ENCODE measurements around the gene EIF4G2. TPM values are rescaled to one million over a fixed set of nuclear protein-coding genes. Genes with fewer than 3 reads are reported as not detected.

The EIF4G2 gene
- total RNA-seq, 2 experiments from 2014 or later = 794 to 835 TPM

GRCh38 chr11:10807493-10808234, 1.1 kb downstream of the EIF4G2 start:
- no peaks in the 10 kb centered on the region for H3K27me3 Mint-ChIP-seq
- intact Hi-C loops (cut with micrococcal nuclease) = loop anchor here (1.0 to 5.0 kb wide), 6 partner anchors 56 to 1347 kb away; partner anchors contain the start of genes AMPD3, CTR9 and ZNF143
- DNase-seq = peak; percentile 59
- H3K27ac Mint-ChIP-seq = peak overlapping the region; percentile 98
- CTCF ChIA-PET = interaction anchor here (3.3 kb wide), 1 partner anchor 16 kb away, joined by 28 read pairs; no protein-coding TSS in a partner anchor
- POLR2A ChIA-PET = interaction anchor here (0.7 to 5.2 kb wide), 8 partner anchors 9 to 1035 kb away, joined by 3 to 156 read pairs (median 14); partner anchors contain the start of genes CTR9, RNF141, USP47 and ZBED5
- H3K36me3 Mint-ChIP-seq = peaks cover 49% of the 10 kb centered on the region
- peak overlapping the region; percentile 91 for H3K4me3 Mint-ChIP-seq
- peaks cover 55% of the 10 kb centered on the region for H3K4me1 Mint-ChIP-seq (ENCODE audit: low read depth)
- H3K9me3 Mint-ChIP-seq = no peaks in the 10 kb centered on the region

GRCh38 chr11:10806206-10806605, 2.5 kb downstream of the EIF4G2 start:
- peak overlapping the region; percentile 91 for H3K4me3 Mint-ChIP-seq
- peaks cover 65% of the 10 kb centered on the region for H3K4me1 Mint-ChIP-seq (ENCODE audit: low read depth)
- H3K27me3 Mint-ChIP-seq = no peaks in the 10 kb centered on the region
- H3K27ac Mint-ChIP-seq = peak overlapping the region; percentile 98
- peaks cover 64% of the 10 kb centered on the region for H3K36me3 Mint-ChIP-seq
- no peaks in the 10 kb centered on the region for H3K9me3 Mint-ChIP-seq
- POLR2A ChIA-PET = interaction anchor here (0.9 to 1.1 kb wide), 2 partner anchors 51 to 52 kb away, joined by 4 read pairs; no protein-coding TSS in a partner anchor
- DNase-seq = peak; percentile 36
- CTCF ChIA-PET = no interaction called here
- intact Hi-C loops (cut with micrococcal nuclease) = loop anchor here (5.0 kb wide), 1 partner anchor 126 kb away; no protein-coding TSS in a partner anchor

GRCh38 chr11:10805741-10806140, 3.0 kb downstream of the EIF4G2 start:
- no peaks in the 10 kb centered on the region for H3K27me3 Mint-ChIP-seq
- H3K9me3 Mint-ChIP-seq = no peaks in the 10 kb centered on the region
- peaks cover 68% of the 10 kb centered on the region for H3K36me3 Mint-ChIP-seq
- peak; percentile 39 for DNase-seq
- ChIA-PET POLR2A (interaction anchor here (0.9 to 1.1 kb wide), 3 partner anchors 51 to 53 kb away, joined by 4 read pairs; partner anchors contain the start of gene ZBED5), CTCF (no interaction called here)
- peaks cover 69% of the 10 kb centered on the region for H3K4me1 Mint-ChIP-seq (ENCODE audit: low read depth)
- H3K4me3 Mint-ChIP-seq = peak overlapping the region; percentile 63
- H3K27ac Mint-ChIP-seq = peak overlapping the region; percentile 92
- intact Hi-C loops (cut with micrococcal nuclease) = loop anchor here (5.0 kb wide), 1 partner anchor 127 kb away; no protein-coding TSS in a partner anchor

- Mint-ChIP-seq H3K36me3 (peaks cover 88% of the 10 kb centered on the region), H3K27ac (peak overlapping the region; percentile 92), H3K27me3 (no peaks in the 10 kb centered on the region), H3K4me1 (ENCODE audit: low read depth) (peaks cover 79% of the 10 kb centered on the region), H3K4me3 (no peak overlapping the region), H3K9me3 (no peaks in the 10 kb centered on the region)
- DNase-seq = no peak
- POLR2A ChIA-PET = interaction anchor here (0.9 to 1.5 kb wide), 3 partner anchors 8 to 55 kb away, joined by 3 to 4 read pairs (median 3); partner anchors contain the start of gene ZBED5
- intact Hi-C loops (cut with micrococcal nuclease) = no loop called here
- CTCF ChIA-PET = interaction anchor here (1.0 to 6.0 kb wide), 4 partner anchors 12 to 75 kb away, joined by 3 to 50 read pairs (median 12); no protein-coding TSS in a partner anchor
These were observed 5.0 kb downstream of the EIF4G2 start for GRCh38 chr11:10803676-10804075.

- no peaks in the 10 kb centered on the region for H3K27me3 Mint-ChIP-seq
- no peak overlapping the region for H3K4me3 Mint-ChIP-seq
- intact Hi-C loops (cut with micrococcal nuclease) = no loop called here
- ChIA-PET CTCF (interaction anchor here (0.7 to 6.0 kb wide), 5 partner anchors 9 to 961 kb away, joined by 3 to 50 read pairs (median 3); partner anchors contain the start of gene ZBED5), POLR2A (interaction anchor here (6.7 kb wide), 1 partner anchor 9 kb away, joined by 86 read pairs; the partner anchor contains the start of gene EIF4G2)
- H3K9me3 Mint-ChIP-seq = no peaks in the 10 kb centered on the region
- DNase-seq = no peak
- H3K4me1 Mint-ChIP-seq (ENCODE audit: low read depth) = peaks cover 68% of the 10 kb centered on the region
- peak overlapping the region; percentile 61 for H3K27ac Mint-ChIP-seq
- H3K36me3 Mint-ChIP-seq = peaks cover 76% of the 10 kb centered on the region
These were observed 8.4 kb downstream of the EIF4G2 start for GRCh38 chr11:10800292-10800691.

GRCh38 chr11:10798330-10798928, 10.3 kb downstream of the EIF4G2 start:
- peak; percentile 34 for DNase-seq
- no peaks in the 10 kb centered on the region for H3K9me3 Mint-ChIP-seq
- peaks cover 57% of the 10 kb centered on the region for H3K36me3 Mint-ChIP-seq
- H3K27me3 Mint-ChIP-seq = no peaks in the 10 kb centered on the region
- no peak overlapping the region for H3K4me3 Mint-ChIP-seq
- peak overlapping the region; percentile 77 for H3K27ac Mint-ChIP-seq
- intact Hi-C loops (cut with micrococcal nuclease) = loop anchor here (10.0 kb wide), 1 partner anchor 356 kb away; no protein-coding TSS in a partner anchor
- ChIA-PET CTCF (interaction anchor here (1.0 to 1.4 kb wide), 5 partner anchors 10 to 137 kb away, joined by 3 to 8 read pairs (median 5); partner anchors contain the start of genes EIF4G2 and ZBED5), POLR2A (interaction anchor here (0.6 to 6.7 kb wide), 3 partner anchors 10 to 1232 kb away, joined by 3 to 86 read pairs (median 3); partner anchors contain the start of genes EIF4G2 and ZBED5)
- H3K4me1 Mint-ChIP-seq (ENCODE audit: low read depth) = peaks cover 60% of the 10 kb centered on the region

GRCh38 chr11:10797531-10797930, 11.2 kb downstream of the EIF4G2 start:
- ChIA-PET CTCF (interaction anchor here (1.0 to 1.1 kb wide), 3 partner anchors 27 to 138 kb away, joined by 3 read pairs; no protein-coding TSS in a partner anchor), POLR2A (interaction anchor here (6.7 kb wide), 1 partner anchor 11 kb away, joined by 86 read pairs; the partner anchor contains the start of gene EIF4G2)
- Mint-ChIP-seq H3K36me3 (peaks cover 53% of the 10 kb centered on the region), H3K27me3 (peaks cover 3% of the 10 kb centered on the region), H3K27ac (no peak overlapping the region), H3K4me1 (ENCODE audit: low read depth) (peaks cover 62% of the 10 kb centered on the region), H3K4me3 (no peak overlapping the region), H3K9me3 (no peaks in the 10 kb centered on the region)
- DNase-seq = no peak
- intact Hi-C loops (cut with micrococcal nuclease) = loop anchor here (10.0 kb wide), 1 partner anchor 357 kb away; no protein-coding TSS in a partner anchor

GRCh38 chr11:10797001-10797400, 11.7 kb downstream of the EIF4G2 start:
- intact Hi-C loops (cut with micrococcal nuclease) = loop anchor here (10.0 kb wide), 1 partner anchor 358 kb away; no protein-coding TSS in a partner anchor
- DNase-seq = no peak
- H3K4me3 Mint-ChIP-seq = no peak overlapping the region
- ChIA-PET CTCF (interaction anchor here (1.0 to 1.4 kb wide), 3 partner anchors 26 to 109 kb away, joined by 3 to 4 read pairs (median 3); no protein-coding TSS in a partner anchor), POLR2A (interaction anchor here (1.6 to 6.7 kb wide), 2 partner anchors 12 to 46 kb away, joined by 3 to 86 read pairs; partner anchors contain the start of genes CTR9 and EIF4G2)
- peaks cover 48% of the 10 kb centered on the region for H3K36me3 Mint-ChIP-seq
- H3K27me3 Mint-ChIP-seq = peaks cover 3% of the 10 kb centered on the region
- H3K9me3 Mint-ChIP-seq = no peaks in the 10 kb centered on the region
- no peak overlapping the region for H3K27ac Mint-ChIP-seq
- H3K4me1 Mint-ChIP-seq (ENCODE audit: low read depth) = peaks cover 61% of the 10 kb centered on the region

- H3K27me3 Mint-ChIP-seq = peaks cover 3% of the 10 kb centered on the region
- ChIA-PET POLR2A (interaction anchor here (1.2 to 6.7 kb wide), 3 partner anchors 8 to 45 kb away, joined by 3 to 86 read pairs (median 3); partner anchors contain the start of genes CTR9 and EIF4G2), CTCF (interaction anchor here (0.9 to 1.4 kb wide), 2 partner anchors 63 to 225 kb away, joined by 3 to 4 read pairs; no protein-coding TSS in a partner anchor)
- no peak for DNase-seq
- intact Hi-C loops (cut with micrococcal nuclease) = loop anchor here (1.0 to 10.0 kb wide), 2 partner anchors 46 to 359 kb away; no protein-coding TSS in a partner anchor
- no peaks in the 10 kb centered on the region for H3K9me3 Mint-ChIP-seq
- no peak overlapping the region for H3K4me3 Mint-ChIP-seq
- H3K27ac Mint-ChIP-seq = no peak overlapping the region
- H3K36me3 Mint-ChIP-seq = peaks cover 40% of the 10 kb centered on the region
- peaks cover 53% of the 10 kb centered on the region for H3K4me1 Mint-ChIP-seq (ENCODE audit: low read depth)
These were observed 12.5 kb downstream of the EIF4G2 start for GRCh38 chr11:10796191-10796590.

- ChIA-PET CTCF (interaction anchor here (0.6 to 5.7 kb wide), 35 partner anchors 9 to 1842 kb away, joined by 3 to 83 read pairs (median 7); partner anchors contain the start of genes EIF4G2 and ZBED5), POLR2A (interaction anchor here (1.1 to 1.8 kb wide), 4 partner anchors 8 to 227 kb away, joined by 3 to 8 read pairs (median 4); partner anchors contain the start of gene EIF4G2)
- Mint-ChIP-seq H3K27me3 (peaks cover 3% of the 10 kb centered on the region), H3K36me3 (peaks cover 15% of the 10 kb centered on the region), H3K4me1 (ENCODE audit: low read depth) (peaks cover 27% of the 10 kb centered on the region), H3K27ac (no peak overlapping the region), H3K9me3 (no peaks in the 10 kb centered on the region), H3K4me3 (no peak overlapping the region)
- intact Hi-C loops (cut with micrococcal nuclease) = loop anchor here (2.0 to 10.0 kb wide), 2 partner anchors 139 to 361 kb away; no protein-coding TSS in a partner anchor
- DNase-seq = no peak
These were observed 15.1 kb downstream of the EIF4G2 start for GRCh38 chr11:10793470-10794255.

All from activated CD4-positive, alpha-beta memory T cell treated with anti-CD3 and anti-CD28 coated beads for 36 hours (primary cell).